ENCODE results near the gene CKB. TPM values are rescaled to one million over a fixed set of nuclear protein-coding genes. Genes with fewer than 3 reads are reported as not detected.

CKB gene
- total RNA-seq, 2 experiments from 2014 or later, result 3.4 to 4.0 TPM

DNA sequence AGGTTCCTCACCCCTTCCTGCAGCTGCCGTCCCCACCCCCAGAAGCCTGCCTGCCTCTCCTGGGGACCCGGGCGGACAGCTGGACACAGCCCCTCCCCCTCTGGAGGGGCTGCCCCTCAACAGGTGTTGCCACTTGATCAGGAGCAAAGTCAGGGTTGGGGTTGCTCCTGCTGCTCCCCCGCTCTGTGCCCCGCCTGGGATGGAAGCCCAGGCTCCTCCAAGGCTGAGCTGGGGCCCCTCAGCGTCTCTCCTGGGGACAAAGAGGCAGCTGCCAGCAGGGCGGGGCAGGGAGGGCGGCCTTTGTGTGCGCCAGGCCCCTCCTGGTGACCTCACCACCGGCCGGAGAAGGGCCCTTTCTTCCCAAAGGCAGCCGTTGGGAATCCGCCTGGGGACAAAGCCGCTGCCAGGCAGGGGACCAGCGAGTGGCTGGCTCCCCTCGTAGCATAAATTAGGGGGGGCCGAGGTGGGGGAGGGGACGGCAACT is 20.0 kb upstream of the CKB start:
- intact Hi-C loops (cut with DNase I, micrococcal nuclease), result no loop called here
- no peak overlapping the region for H3K4me3 Mint-ChIP-seq
- H3K27ac Mint-ChIP-seq, result no peak overlapping the region
- no peaks in the 10 kb centered on the region for H3K9me3 Mint-ChIP-seq (ENCODE audit: low read depth)
- DNase-seq, result no peak
- ATAC-seq, result no peak
- no peaks in the 10 kb centered on the region for H3K27me3 Mint-ChIP-seq
- H3K36me3 Mint-ChIP-seq (ENCODE audit: low read depth), result no peaks in the 10 kb centered on the region
- ChIA-PET POLR2A (interaction anchor here (1.1 kb wide), 1 partner anchor 10 kb away, joined by 4 read pairs; no protein-coding TSS in a partner anchor), CTCF (interaction anchor here (0.9 to 1.1 kb wide), 2 partner anchors 17 to 22 kb away, joined by 3 to 4 read pairs; no protein-coding TSS in a partner anchor)
- no peaks in the 10 kb centered on the region for H3K4me1 Mint-ChIP-seq

- no peaks in the 10 kb centered on the region for H3K9me3 Mint-ChIP-seq (ENCODE audit: low read depth)
- no peaks in the 10 kb centered on the region for H3K36me3 Mint-ChIP-seq (ENCODE audit: low read depth)
- no peak for ATAC-seq
- POLR2A ChIA-PET, result interaction anchor here (1.1 kb wide), 1 partner anchor 10 kb away, joined by 4 read pairs; no protein-coding TSS in a partner anchor
- H3K4me1 Mint-ChIP-seq, result no peaks in the 10 kb centered on the region
- no peak overlapping the region for H3K4me3 Mint-ChIP-seq
- H3K27me3 Mint-ChIP-seq, result no peaks in the 10 kb centered on the region
- intact Hi-C loops (cut with DNase I, micrococcal nuclease), result no loop called here
- H3K27ac Mint-ChIP-seq, result no peak overlapping the region
- CTCF ChIA-PET, result interaction anchor here (0.5 to 1.1 kb wide), 2 partner anchors 21 to 56 kb away, joined by 3 to 4 read pairs; no protein-coding TSS in a partner anchor
- DNase-seq, result no peak
Measured at GRCh38 chr14:103541709-103542604, 19.3 kb upstream of the CKB start.

DNA sequence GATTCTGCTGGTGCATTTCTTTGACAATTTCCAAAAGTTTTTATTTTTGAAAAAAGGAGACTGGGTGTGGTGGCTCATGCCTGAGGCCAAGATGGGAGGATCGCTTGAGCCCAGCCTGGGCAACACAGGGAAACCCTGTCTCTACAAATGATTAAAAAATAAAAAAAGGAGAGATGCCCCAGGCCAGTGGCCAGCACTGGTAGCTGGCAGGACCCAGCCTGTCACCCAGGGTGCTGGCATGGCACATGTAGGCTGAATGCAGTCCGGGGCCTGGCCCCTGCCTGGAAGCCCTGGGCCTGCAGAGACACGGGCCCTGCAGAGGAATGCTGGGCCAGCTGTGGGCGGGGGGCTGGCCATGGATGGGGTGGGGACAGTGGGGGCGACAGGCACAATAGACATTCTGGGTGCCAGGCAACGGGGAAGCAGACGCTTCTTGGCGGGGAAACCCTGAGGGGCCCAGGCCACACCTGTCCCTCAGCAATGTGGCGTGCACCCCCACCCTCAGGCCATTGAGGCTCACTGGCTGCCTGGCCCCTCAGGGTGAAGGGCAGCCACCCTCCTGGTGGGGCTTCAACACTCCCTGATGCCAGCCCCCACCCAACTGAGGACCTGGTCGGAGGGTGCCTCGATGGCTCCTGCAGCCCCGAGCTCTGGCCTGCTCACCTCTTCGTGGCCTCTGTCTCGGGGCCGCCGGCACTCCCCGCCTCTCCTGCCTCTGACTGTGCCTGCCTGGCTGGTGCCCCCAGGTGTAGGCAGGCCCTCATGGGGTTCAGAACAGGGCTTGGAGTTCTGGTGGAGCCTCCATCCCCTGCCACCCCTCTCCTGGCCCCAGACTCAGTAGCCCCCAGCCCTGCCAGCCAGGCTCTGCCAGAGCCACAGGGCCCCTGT is 18.4 kb upstream of the CKB start:
- Mint-ChIP-seq H3K27ac (no peak overlapping the region), H3K36me3 (ENCODE audit: low read depth) (no peaks in the 10 kb centered on the region), H3K4me3 (no peak overlapping the region), H3K4me1 (no peaks in the 10 kb centered on the region), H3K9me3 (ENCODE audit: low read depth) (no peaks in the 10 kb centered on the region), H3K27me3 (no peaks in the 10 kb centered on the region)
- ChIA-PET POLR2A (no interaction called here), CTCF (interaction anchor here (0.5 kb wide), 1 partner anchor 56 kb away, joined by 3 read pairs; no protein-coding TSS in a partner anchor)
- intact Hi-C loops (cut with DNase I, micrococcal nuclease), result no loop called here
- ATAC-seq (no peak), DNase-seq (no peak)

- H3K27ac Mint-ChIP-seq, result no peak overlapping the region
- intact Hi-C loops (cut with DNase I, micrococcal nuclease), result no loop called here
- CTCF ChIA-PET, result interaction anchor here (0.7 kb wide), 1 partner anchor 1219 kb away, joined by 3 read pairs; no protein-coding TSS in a partner anchor
- H3K27me3 Mint-ChIP-seq, result no peaks in the 10 kb centered on the region
- POLR2A ChIA-PET, result no interaction called here
- H3K36me3 Mint-ChIP-seq (ENCODE audit: low read depth), result no peaks in the 10 kb centered on the region
- DNase-seq (no peak), ATAC-seq (peak; percentile 25)
- no peaks in the 10 kb centered on the region for H3K9me3 Mint-ChIP-seq (ENCODE audit: low read depth)
- H3K4me3 Mint-ChIP-seq, result no peak overlapping the region
- H3K4me1 Mint-ChIP-seq, result no peaks in the 10 kb centered on the region
Measured at GRCh38 chr14:103539056-103539825, 16.6 kb upstream of the CKB start.

DNA sequence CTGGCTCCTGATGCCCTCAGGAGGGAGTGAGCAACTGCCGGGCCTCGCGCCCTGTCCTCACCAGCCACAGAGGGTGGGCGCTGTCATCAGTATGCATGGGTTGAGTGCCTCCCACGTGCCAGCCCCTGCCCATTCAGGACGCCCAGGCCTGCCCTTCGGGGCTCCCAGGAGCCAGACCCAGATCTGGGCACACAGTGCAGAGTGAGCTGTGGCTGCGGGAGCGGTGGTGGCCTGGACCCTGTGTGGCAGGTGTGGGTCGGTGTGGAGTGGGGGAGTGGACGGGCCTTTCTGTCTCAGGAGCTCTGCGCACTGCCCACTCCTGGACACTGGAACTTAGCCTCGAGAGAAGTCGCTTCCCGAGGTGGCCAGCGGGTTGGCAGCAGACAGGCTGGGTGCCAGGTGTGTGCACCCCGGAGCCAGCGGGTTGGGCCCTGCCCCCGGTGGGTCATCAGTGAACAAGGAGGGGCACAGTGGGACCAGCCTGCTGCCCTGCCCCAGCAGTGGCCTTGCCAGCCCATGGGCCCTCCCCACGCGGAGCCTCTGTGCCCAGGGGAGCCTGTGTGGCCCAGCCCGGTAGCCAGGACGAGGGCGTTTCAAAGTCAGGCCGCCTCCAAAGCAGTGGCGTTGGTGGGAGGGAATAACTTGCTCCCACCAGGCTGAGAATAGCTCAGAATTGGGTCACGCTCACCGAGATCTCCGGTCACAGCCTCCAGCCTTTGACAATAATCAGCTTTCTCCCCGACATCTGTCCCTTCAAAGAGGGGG is 15.8 kb upstream of the CKB start:
- Mint-ChIP-seq H3K27me3 (no peaks in the 10 kb centered on the region), H3K9me3 (ENCODE audit: low read depth) (no peaks in the 10 kb centered on the region), H3K4me3 (no peak overlapping the region), H3K4me1 (no peaks in the 10 kb centered on the region), H3K36me3 (ENCODE audit: low read depth) (no peaks in the 10 kb centered on the region), H3K27ac (no peak overlapping the region)
- DNase-seq (no peak), ATAC-seq (no peak)
- POLR2A ChIA-PET, result no interaction called here
- CTCF ChIA-PET, result interaction anchor here (0.7 kb wide), 1 partner anchor 1220 kb away, joined by 3 read pairs; no protein-coding TSS in a partner anchor
- intact Hi-C loops (cut with DNase I, micrococcal nuclease), result no loop called here

GRCh38 chr14:103537175-103537990 is 14.8 kb upstream of the CKB start:
- H3K36me3 Mint-ChIP-seq (ENCODE audit: low read depth), result no peaks in the 10 kb centered on the region
- ChIA-PET CTCF (no interaction called here), POLR2A (interaction anchor here (0.7 kb wide), 1 partner anchor 52 kb away, joined by 3 read pairs; no protein-coding TSS in a partner anchor)
- H3K4me3 Mint-ChIP-seq, result no peak overlapping the region
- ATAC-seq (no peak), DNase-seq (no peak)
- H3K4me1 Mint-ChIP-seq, result no peaks in the 10 kb centered on the region
- H3K27me3 Mint-ChIP-seq, result no peaks in the 10 kb centered on the region
- intact Hi-C loops (cut with DNase I, micrococcal nuclease), result no loop called here
- no peak overlapping the region for H3K27ac Mint-ChIP-seq
- H3K9me3 Mint-ChIP-seq (ENCODE audit: low read depth), result no peaks in the 10 kb centered on the region

DNA sequence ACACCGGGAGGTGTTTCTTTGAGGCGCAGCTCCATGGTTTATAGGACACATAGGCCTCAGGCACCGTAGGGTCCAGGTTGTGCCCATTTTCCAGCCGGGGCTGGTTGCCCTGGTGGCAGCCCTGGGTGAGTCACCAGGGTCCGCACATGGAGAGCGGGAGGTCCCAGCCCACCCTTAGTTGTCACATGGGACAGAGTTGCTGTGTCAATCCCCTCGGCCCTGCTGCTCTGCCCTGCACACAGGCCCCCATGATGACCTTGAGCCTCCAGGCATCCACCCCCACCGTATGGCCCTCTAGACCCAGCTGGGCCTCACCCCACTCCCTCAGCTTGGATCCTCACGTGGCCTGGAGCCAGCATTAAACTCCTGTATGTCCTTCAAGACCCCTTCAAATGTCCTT is 14.1 kb upstream of the CKB start:
- Mint-ChIP-seq H3K4me1 (peaks cover under 1% of the 10 kb centered on the region), H3K27me3 (no peaks in the 10 kb centered on the region), H3K4me3 (no peak overlapping the region), H3K36me3 (ENCODE audit: low read depth) (peaks cover under 1% of the 10 kb centered on the region), H3K27ac (no peak overlapping the region), H3K9me3 (ENCODE audit: low read depth) (no peaks in the 10 kb centered on the region)
- ATAC-seq, result no peak
- ChIA-PET CTCF (no interaction called here), POLR2A (interaction anchor here (0.7 kb wide), 1 partner anchor 53 kb away, joined by 3 read pairs; no protein-coding TSS in a partner anchor)
- intact Hi-C loops (cut with DNase I, micrococcal nuclease), result no loop called here
- DNase-seq, result no peak

GRCh38 chr14:103535891-103536565 is 13.4 kb upstream of the CKB start:
- Mint-ChIP-seq H3K27ac (no peak overlapping the region), H3K4me3 (no peak overlapping the region), H3K9me3 (ENCODE audit: low read depth) (no peaks in the 10 kb centered on the region), H3K27me3 (no peaks in the 10 kb centered on the region), H3K36me3 (ENCODE audit: low read depth) (peaks cover 4% of the 10 kb centered on the region), H3K4me1 (peaks cover 6% of the 10 kb centered on the region)
- intact Hi-C loops (cut with DNase I, micrococcal nuclease), result no loop called here
- ChIA-PET POLR2A (no interaction called here), CTCF (interaction anchor here (1.4 kb wide), 1 partner anchor 17 kb away, joined by 5 read pairs; no protein-coding TSS in a partner anchor)
- no peak for ATAC-seq
- DNase-seq, result no peak

- no peak for ATAC-seq
- Mint-ChIP-seq H3K4me3 (no peak overlapping the region), H3K36me3 (ENCODE audit: low read depth) (peaks cover 6% of the 10 kb centered on the region), H3K27ac (no peak overlapping the region), H3K27me3 (no peaks in the 10 kb centered on the region), H3K4me1 (peaks cover 13% of the 10 kb centered on the region), H3K9me3 (ENCODE audit: low read depth) (no peaks in the 10 kb centered on the region)
- ChIA-PET POLR2A (no interaction called here), CTCF (interaction anchor here (1.4 kb wide), 1 partner anchor 17 kb away, joined by 5 read pairs; no protein-coding TSS in a partner anchor)
- intact Hi-C loops (cut with DNase I, micrococcal nuclease), result no loop called here
- no peak for DNase-seq
Measured at GRCh38 chr14:103535081-103535890, 12.7 kb upstream of the CKB start.
